ENCODE measurements around the gene CST8.

DNA sequence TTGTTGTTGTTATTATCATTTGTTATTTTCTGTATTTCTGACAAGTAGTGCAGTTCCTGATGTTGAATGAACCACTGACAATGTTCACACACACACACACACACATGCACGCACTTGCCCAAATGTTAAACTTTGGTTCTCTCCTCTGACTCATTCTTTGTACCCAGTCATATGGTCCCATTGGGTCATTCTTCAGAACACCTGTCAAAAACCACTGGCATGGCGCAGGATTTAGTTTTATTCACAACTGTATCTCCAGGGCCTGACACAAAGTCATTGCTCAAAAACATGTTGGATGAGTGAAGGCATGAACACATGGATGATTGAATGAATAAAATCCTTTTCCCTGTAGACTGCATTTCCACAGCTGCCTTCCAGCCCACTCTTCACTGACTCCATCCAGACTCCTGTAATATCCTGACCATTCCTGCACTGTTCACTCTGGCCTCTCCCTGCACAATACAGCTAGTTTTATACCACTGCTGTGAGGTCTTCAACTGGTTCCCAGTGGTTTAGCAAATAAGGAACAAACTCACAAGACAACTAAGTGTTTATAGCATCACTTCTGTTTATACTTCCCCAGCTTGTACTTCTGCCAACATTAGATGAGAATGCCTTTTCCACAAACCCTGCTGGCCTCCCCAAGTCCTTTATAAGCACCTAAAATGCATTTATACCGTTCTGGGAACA lies 31.3 kb upstream of the CST8 start:
- TF ChIP-seq CTCF (IDR thresholded peaks at IDR 0.05; ENCODE audit: poor library complexity) (no peak), EZH2phosphoT487 (IDR thresholded peaks at IDR 0.05; ENCODE audit: low read depth, severe bottlenecking, unreplicated experiment) (no peak)

Measured in hepatocyte (in vitro differentiated cells).